Prostate gland (tissue), 2 donors: ENCODE data around the gene TMEM45A. TPM values are rescaled to one million over a fixed set of nuclear protein-coding genes. Genes with fewer than 3 reads are reported as not detected.
"Not testable (repeated sequence)": the region's sequence is repeated elsewhere in the genome, so short reads cannot be mapped to it uniquely, and the experiment has no call there.

Source experiments
- DNase-seq: peaks from one replicate; pipeline ENCODE4 v3.0.0-alpha.2; 2019; ENCODE audit warnings: low spot score
- H3K27ac ChIP-seq, 2 donors: fragments of 200-600 bp; sonication (generic); 2 replicates each; pipeline ENCODE4 v1.5.1; 2017 to 2019
- H3K27me3 ChIP-seq: fragments of 200-600 bp; sonication (generic); replicated peaks from 2 replicates; pipeline ENCODE4 v1.5.1; 2019; ENCODE audit not compliant: insufficient read depth
- H3K36me3 ChIP-seq, 2 donors: fragments of 200-600 bp; sonication (generic); 1 replicate in 1 of 2; 2 replicates in 1 of 2; pipeline versions ENCODE4 v1.5.1 to v1.8.1; 2017 to 2019
- H3K4me1 ChIP-seq: fragments of 200-600 bp; sonication (generic); replicated peaks from 2 replicates; pipeline ENCODE4 v1.5.1; 2019
- H3K4me3 ChIP-seq, 2 donors: fragments of 200-600 bp; sonication (generic); 2 replicates each; pipeline ENCODE4 v1.5.1; 2017 to 2019
- H3K9me3 ChIP-seq: fragments of 200-600 bp; sonication (generic); 2 replicates; pipeline ENCODE4 v1.5.1; 2017
- CTCF ChIP-seq, 4 experiments: fragments of 200-600 bp in 2 of 4; fragments of 450-650 bp in 2 of 4; sonication (generic) in 2 of 4; IDR thresholded peaks; 1 replicate in 3 of 4; 2 replicates in 1 of 4; pipeline ENCODE4 v1.5.1; 2016 to 2019; ENCODE audit warnings: antibody characterized with exemption in 4 of 4, mild to moderate bottlenecking in 2 of 4, moderate library complexity in 2 of 4
- POLR2A ChIP-seq: fragments of 450-650 bp; IDR thresholded peaks from one replicate; pipeline ENCODE4 v1.6.1; 2016; ENCODE audit warnings: antibody characterized with exemption, mild to moderate bottlenecking
- POLR2AphosphoS5 ChIP-seq: sonication (generic); formaldehyde crosslinking; IDR thresholded peaks from one replicate; pipeline ENCODE4 v1.6.1; 2017; ENCODE audit warnings: antibody characterized with exemption
- WGBS: methylation state at CpG from one replicate; pipeline ENCODE4 v1.1.5; 2018; 5-methylcytosine and 5-hydroxymethylcytosine counted together
- intact Hi-C: fragments of 100-400 bp; cut with DNase I; formaldehyde crosslinking; loops from one replicate; pipeline ENCODE4 v1.14.2; 2022
- total RNA-seq, 2 donors: library from RNA; depleted of rRNA; stranded (reverse); fragments of >200 nt; gene quantifications; one replicate each; pipeline ENCODE4 v1.1.0, GENCODE V29; 2016

The TMEM45A gene
- total RNA-seq, 2 donors from 2014 or later, result 6.3 to 11.8 TPM

GRCh38 chr3:100468676-100469075, 23.7 kb upstream of the TMEM45A start:
- H3K27ac ChIP-seq, result no peak overlapping the region
- no peak for DNase-seq
- no peak for TF ChIP-seq CTCF (IDR thresholded peaks at IDR 0.05)
- TF ChIP-seq POLR2A, result no peak
- no peaks in the 10 kb centered on the region for H3K27me3 ChIP-seq
- no peaks in the 10 kb centered on the region for H3K4me1 ChIP-seq
- intact Hi-C loops, result loop anchor here (10.0 kb wide), 1 partner anchor 326 kb away; no protein-coding TSS in a partner anchor
- 95% methylated on average over 2 of the region's 2 CpGs for WGBS
- no peaks in the 10 kb centered on the region for H3K9me3 ChIP-seq
- no peaks in the 10 kb centered on the region for H3K36me3 ChIP-seq
- no peak overlapping the region for H3K4me3 ChIP-seq

- intact Hi-C loops, result no loop called here
- H3K4me1 ChIP-seq, result no peaks in the 10 kb centered on the region
- WGBS, result 100% methylated on average over 1 of the region's 1 CpG
- H3K36me3 ChIP-seq, result no peaks in the 10 kb centered on the region
- TF ChIP-seq POLR2A (no peak), CTCF (IDR thresholded peaks at IDR 0.05) (no peak), POLR2AphosphoS5 (no peak)
- no peak overlapping the region for H3K27ac ChIP-seq
- no peaks in the 10 kb centered on the region for H3K27me3 ChIP-seq
- no peak overlapping the region for H3K4me3 ChIP-seq
- H3K9me3 ChIP-seq, result no peaks in the 10 kb centered on the region
- DNase-seq, result no peak
Measured at GRCh38 chr3:100470951-100471350, 21.5 kb upstream of the TMEM45A start.

- intact Hi-C loops, result no loop called here
- H3K27me3 ChIP-seq, result no peaks in the 10 kb centered on the region
- no peaks in the 10 kb centered on the region for H3K36me3 ChIP-seq
- WGBS, result 91% methylated on average over 2 of the region's 2 CpGs
- H3K9me3 ChIP-seq, result no peaks in the 10 kb centered on the region
- H3K4me3 ChIP-seq, result no peak overlapping the region
- H3K27ac ChIP-seq, result no peak overlapping the region
- no peak for TF ChIP-seq POLR2AphosphoS5
- no peak for TF ChIP-seq CTCF (IDR thresholded peaks at IDR 0.05)
- no peak for TF ChIP-seq POLR2A
- no peaks in the 10 kb centered on the region for H3K4me1 ChIP-seq
- DNase-seq, result no peak
Measured at GRCh38 chr3:100471444-100471843, 21.0 kb upstream of the TMEM45A start.

- DNase-seq, H3K4me1 ChIP-seq, H3K36me3 ChIP-seq, H3K9me3 ChIP-seq, intact Hi-C loops, H3K27me3 ChIP-seq, H3K4me3 ChIP-seq, H3K27ac ChIP-seq: not testable (repeated sequence)
- 94% methylated on average over 24 of the region's 32 CpGs for WGBS
Measured at GRCh38 chr3:100477851-100478360, 14.5 kb upstream of the TMEM45A start.

DNA sequence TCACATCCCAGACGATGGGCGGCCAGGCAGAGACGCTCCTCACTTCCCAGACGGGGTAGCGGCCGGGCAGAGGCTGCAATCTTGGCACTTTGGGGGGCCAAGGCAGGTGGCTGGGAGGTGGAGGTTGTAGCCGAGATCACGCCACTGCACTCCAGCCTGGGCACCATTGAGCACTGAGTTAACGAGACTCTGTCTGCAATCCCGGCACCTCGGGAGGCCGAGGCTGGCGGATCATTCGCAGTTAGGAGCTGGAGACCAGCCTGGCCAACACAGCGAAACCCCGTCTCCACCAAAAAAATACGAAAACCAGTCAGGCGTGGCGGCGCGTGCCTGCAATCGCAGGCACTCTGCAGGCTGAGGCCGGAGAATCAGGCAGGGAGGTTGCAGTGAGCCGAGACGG, 13.9 kb upstream of the TMEM45A start:
- H3K4me3 ChIP-seq, H3K9me3 ChIP-seq, H3K27me3 ChIP-seq, DNase-seq, H3K4me1 ChIP-seq, intact Hi-C loops, H3K36me3 ChIP-seq, H3K27ac ChIP-seq: not testable (repeated sequence)
- 97% methylated on average over 25 of the region's 25 CpGs for WGBS

DNA sequence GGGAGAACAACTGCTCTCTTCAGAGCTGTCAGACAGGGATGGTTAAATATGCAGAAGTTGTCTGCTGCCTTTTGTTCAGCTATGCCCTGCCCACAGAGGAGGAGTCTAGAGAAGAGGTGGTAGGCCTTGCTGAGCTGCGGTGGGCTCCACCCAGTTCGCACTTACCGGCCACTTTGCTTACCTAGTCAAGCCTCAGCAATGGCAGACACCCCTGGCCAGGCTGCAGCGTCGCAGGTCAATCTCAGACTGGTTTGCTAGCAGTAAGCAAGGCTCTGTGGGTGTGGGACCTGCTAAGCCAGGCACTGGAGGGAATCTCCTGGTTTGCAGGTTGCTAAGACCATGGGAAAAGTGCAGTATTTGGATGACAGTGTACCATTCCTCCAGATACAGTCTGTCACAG, 12.3 kb upstream of the TMEM45A start:
- 81% methylated on average over 5 of the region's 5 CpGs for WGBS
- H3K9me3 ChIP-seq, result no peaks in the 10 kb centered on the region
- no peaks in the 10 kb centered on the region for H3K27me3 ChIP-seq
- DNase-seq, result no peak
- no peak overlapping the region for H3K27ac ChIP-seq
- intact Hi-C loops, result no loop called here
- H3K4me1 ChIP-seq, result no peaks in the 10 kb centered on the region
- H3K4me3 ChIP-seq, result no peak overlapping the region
- no peak for TF ChIP-seq POLR2AphosphoS5
- TF ChIP-seq POLR2A, result no peak
- no peak for TF ChIP-seq CTCF (IDR thresholded peaks at IDR 0.05)
- no peaks in the 10 kb centered on the region for H3K36me3 ChIP-seq
